HCT116 (cell line): ENCODE measurements around the gene TAF4B.

Experiments used
- ATF3 ChIP-seq: IDR thresholded peaks from 2 replicates; pipeline ENCODE4 v1.6.1; 2012
- CTCF ChIP-seq, 3 experiments: fragments of 200-600 bp in 1 of 3; sonication (generic) in 1 of 3; IDR thresholded peaks in 2 of 3; conservative IDR thresholded peaks in 1 of 3; 2 replicates each; pipeline ENCODE4 v1.5.1; 2012 to 2017; ENCODE audit warnings: low read depth in 2 of 3, low read length in 2 of 3, antibody characterized with exemption in 1 of 3, borderline replicate concordance in 1 of 3, control low read depth in 1 of 3, mild to moderate bottlenecking in 1 of 3, mixed read lengths in 1 of 3, mixed run types in 1 of 3, moderate library complexity in 1 of 3; ENCODE audit not compliant: insufficient read depth in 1 of 3
- EZH2 ChIP-seq: fragments of 200-600 bp; sonication (generic); IDR thresholded peaks from 2 replicates; pipeline ENCODE4 v1.6.1; 2017; ENCODE audit warnings: antibody characterized with exemption, mixed run types
- EZH2phosphoT487 ChIP-seq: fragments of 200-600 bp; IDR thresholded peaks from 2 replicates; pipeline ENCODE4 v1.6.1; 2018; ENCODE audit warnings: antibody characterized with exemption, borderline replicate concordance
- FOSL1 ChIP-seq: IDR thresholded peaks from 2 replicates; pipeline ENCODE4 v1.6.1; 2012; ENCODE audit warnings: low read depth
- JUND ChIP-seq: IDR thresholded peaks from 2 replicates; pipeline ENCODE4 v1.6.1; 2012
- MAX ChIP-seq: IDR thresholded peaks from 2 replicates; pipeline ENCODE4 v1.6.1; 2012
- POLR2AphosphoS5 ChIP-seq: IDR thresholded peaks from 2 replicates; pipeline ENCODE4 v1.6.1; 2011; ENCODE audit warnings: mild to moderate bottlenecking, low read depth, low read length, moderate library complexity
- RAD21 ChIP-seq: IDR thresholded peaks from 2 replicates; pipeline ENCODE4 v1.6.1; 2012; ENCODE audit warnings: low read depth, mild to moderate bottlenecking
- SIN3A ChIP-seq: IDR thresholded peaks from 2 replicates; pipeline ENCODE4 v1.6.1; 2012; ENCODE audit warnings: low read depth
- SRF ChIP-seq: IDR thresholded peaks from 2 replicates; pipeline ENCODE4 v1.6.1; 2012; ENCODE audit warnings: low read depth
- TCF7L2 ChIP-seq: IDR thresholded peaks from 2 replicates; pipeline ENCODE4 v1.7.0; 2011; ENCODE audit warnings: borderline replicate concordance, inconsistent platforms; ENCODE audit not compliant: insufficient read depth, insufficient read length; ENCODE audit errors: extremely low read depth
- ZFX ChIP-seq: fragments of 450-650 bp; IDR thresholded peaks from 2 replicates; pipeline ENCODE4 v1.6.1; 2017
- ZNF274 ChIP-seq: fragments of 200-500 bp; sonication (Bioruptor generic); IDR thresholded peaks from 2 replicates; pipeline ENCODE4 v1.6.1; 2014; ENCODE audit warnings: mild to moderate bottlenecking, low read depth, low read length, inconsistent platforms

- TF ChIP-seq CTCF (IDR thresholded peaks at IDR 0.05 in 2 of 3, conservative IDR thresholded peaks at IDR 0.05 in 1 of 3; ENCODE audit: borderline replicate concordance in 1 of 3, insufficient read depth in 1 of 3, low read depth in 2 of 3, low read length in 2 of 3) (no peak), ZFX (no peak), SRF (no peak), SIN3A (no peak), JUND (no peak), ZNF274 (no peak), POLR2AphosphoS5 (no peak), FOSL1 (no peak), EZH2 (no peak), EZH2phosphoT487 (no peak), TCF7L2 (no peak), RAD21 (no peak), MAX (no peak), ATF3 (no peak)
Measured at GRCh38 chr18:26378701-26379100, 152.5 kb downstream of the TAF4B start.
